Embryonic facial prominence (tissue), 1 donor: Measurements from ENCODE around the gene TRIOBP.

ENCODE experiments used
- DNase-seq: peaks from one replicate; pipeline ENCODE4 v3.0.0-alpha.2; 2016; ENCODE audit errors: extremely low spot score

Gene TRIOBP

GRCh38 chr22:37750596-37751162, 53.8 kb downstream of the TRIOBP start:
- DNase-seq = no peak

- no peak for DNase-seq
Observed at GRCh38 chr22:37751449-37752188, 54.8 kb downstream of the TRIOBP start.

- no peak for DNase-seq
Observed at GRCh38 chr22:37752189-37753087, 55.6 kb downstream of the TRIOBP start.

DNA sequence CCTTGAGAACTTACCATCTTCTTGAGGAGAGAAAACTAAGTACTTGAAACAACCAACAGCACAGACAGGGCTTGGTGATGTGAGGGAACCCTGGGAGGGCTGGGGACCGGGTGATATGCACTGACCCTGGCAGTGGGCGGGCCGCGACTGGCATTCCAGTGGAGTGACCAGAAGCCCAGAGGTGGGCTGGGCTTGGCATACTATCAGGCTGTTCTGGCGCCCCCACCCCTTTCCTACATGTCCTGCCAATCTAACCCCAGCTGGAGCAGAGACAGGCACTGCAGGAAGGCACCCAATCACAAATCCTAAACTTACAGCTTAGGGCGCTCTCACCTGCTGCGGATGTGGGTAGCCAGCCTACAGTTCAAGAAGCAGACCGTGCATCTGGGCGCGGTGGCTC, 56.9 kb downstream of the TRIOBP start:
- DNase-seq = no peak

DNA sequence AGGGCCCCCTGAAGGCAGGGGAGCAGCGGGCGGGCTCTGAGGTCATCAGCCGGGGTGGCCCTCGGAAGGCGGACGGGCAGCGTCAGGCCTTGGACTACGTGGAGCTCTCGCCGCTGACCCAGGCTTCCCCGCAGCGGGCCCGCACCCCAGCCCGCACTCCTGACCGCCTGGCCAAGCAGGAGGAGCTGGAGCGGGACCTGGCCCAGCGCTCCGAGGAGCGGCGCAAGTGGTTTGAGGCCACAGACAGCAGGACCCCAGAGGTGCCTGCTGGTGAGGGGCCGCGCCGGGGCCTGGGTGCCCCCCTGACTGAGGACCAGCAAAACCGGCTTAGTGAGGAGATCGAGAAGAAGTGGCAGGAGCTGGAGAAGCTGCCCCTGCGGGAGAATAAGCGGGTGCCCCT, 60.8 kb downstream of the TRIOBP start:
- DNase-seq = no peak

DNA sequence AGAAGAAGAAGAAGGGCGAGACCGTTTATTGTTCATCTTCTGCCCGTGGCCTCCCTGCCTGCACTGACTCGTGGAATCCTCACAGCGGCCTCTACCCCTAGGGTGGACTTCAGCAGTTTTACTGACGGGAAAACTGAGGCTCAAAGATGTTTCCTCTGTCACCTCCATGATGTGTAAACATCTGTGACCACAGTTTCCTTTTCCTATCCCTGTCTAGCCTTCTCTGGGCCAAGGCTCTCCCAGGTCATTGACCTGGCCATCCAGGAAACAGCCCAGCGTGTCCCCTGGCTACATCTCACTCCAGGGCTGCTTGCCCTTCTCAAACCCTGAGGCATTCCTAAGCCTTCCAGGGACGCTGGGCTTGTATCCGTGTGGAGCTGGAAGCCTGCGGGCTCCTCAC, 61.8 kb downstream of the TRIOBP start:
- DNase-seq = no peak

GRCh38 chr22:37759281-37759680, 62.4 kb downstream of the TRIOBP start:
- DNase-seq = no peak

DNA sequence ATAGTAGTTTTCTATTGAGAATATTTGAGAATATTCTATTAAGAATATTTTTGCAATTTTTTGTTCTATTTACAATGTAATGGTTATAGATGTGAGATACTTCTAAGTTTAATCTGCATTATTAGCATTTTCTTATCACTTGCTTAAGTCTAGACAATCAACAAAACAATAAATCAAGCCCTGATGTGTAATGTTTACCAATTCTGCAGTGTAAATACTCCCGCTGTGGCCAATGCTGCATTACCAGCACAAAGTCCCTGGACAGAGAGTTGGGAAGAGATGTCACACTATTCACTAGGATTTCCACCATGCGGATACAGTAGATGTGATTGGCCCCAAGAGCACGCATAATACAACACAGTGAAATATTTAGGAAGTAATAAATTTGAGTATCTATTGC, 63.3 kb downstream of the TRIOBP start:
- no peak for DNase-seq

GRCh38 chr22:37762389-37762836, 65.6 kb downstream of the TRIOBP start:
- DNase-seq = no peak

GRCh38 chr22:37763012-37763411, 66.2 kb downstream of the TRIOBP start:
- no peak for DNase-seq

- DNase-seq = no peak
Observed at GRCh38 chr22:37763652-37764051, 66.8 kb downstream of the TRIOBP start.

DNA sequence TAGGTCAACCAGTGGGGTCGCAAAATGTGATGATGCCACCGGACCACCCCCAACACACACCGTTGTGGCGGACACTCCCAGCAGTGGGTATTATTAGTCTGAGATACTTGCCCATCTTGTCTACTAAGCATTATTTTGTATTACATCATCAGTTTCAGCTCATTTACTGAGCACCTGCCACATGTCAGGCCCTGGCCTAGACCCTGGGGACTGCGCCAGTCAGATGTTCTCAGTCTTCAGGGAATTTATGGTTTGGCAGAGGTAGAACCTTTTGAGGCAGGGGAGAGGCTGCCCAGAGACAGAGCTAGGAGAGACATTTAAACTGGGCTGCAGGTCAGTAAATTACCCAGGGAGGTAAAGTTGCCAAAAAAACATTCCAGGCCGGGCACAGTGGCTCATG, 67.8 kb downstream of the TRIOBP start:
- DNase-seq = no peak

DNA sequence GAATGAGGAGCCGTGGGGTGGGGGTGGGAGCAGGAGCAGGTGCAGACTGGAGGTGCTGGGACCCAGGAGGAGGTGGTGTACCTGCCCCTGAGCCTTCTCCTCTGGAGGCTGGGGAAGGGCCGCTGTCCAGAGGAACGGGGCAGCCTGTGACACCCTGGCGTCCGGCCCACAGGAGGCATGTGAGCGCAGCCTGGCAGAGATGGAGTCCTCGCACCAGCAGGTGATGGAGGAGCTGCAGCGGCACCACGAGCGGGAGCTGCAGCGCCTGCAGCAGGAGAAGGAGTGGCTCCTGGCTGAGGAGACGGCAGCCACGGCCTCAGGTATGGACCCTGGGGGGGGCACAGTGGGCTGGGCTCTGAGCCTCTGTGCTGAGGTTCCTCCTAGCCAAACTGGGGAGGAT, 68.7 kb downstream of the TRIOBP start:
- DNase-seq = no peak

DNA sequence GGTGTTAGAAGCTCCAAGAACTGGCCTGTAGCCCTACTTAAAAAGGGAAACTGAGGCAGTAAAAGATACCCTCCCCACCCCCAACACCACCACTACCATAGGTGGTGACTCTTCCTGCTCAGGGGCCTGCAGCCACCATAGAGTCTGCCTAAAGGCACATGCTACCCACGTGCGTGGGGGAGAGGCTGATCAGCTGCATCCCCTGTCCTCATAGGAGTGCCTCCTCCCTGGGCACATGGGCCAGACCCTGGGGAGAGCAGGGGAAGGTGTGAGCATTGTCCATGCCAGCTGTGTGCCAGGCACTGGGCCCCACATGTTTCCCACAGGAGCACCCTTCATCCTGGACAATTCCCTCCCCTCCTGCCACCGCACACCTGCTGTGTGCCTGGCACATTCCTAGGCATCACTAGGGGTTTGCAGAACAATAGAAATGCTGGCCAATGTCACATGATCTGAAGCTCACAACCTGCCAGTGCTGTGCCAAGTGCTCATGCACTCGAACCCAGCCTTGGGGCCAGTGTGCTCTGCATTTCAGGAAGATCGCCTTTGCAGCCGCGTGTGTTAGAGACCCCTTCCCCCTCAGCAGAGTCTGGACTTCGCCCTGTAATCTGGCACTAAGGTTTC, 69.2 kb downstream of the TRIOBP start:
- no peak for DNase-seq

- no peak for DNase-seq
Observed at GRCh38 chr22:37768273-37768672, 71.4 kb downstream of the TRIOBP start.

- no peak for DNase-seq
Observed at GRCh38 chr22:37769056-37769455, 72.2 kb downstream of the TRIOBP start.

GRCh38 chr22:37771081-37771480, 74.2 kb downstream of the TRIOBP start:
- DNase-seq = no peak

DNA sequence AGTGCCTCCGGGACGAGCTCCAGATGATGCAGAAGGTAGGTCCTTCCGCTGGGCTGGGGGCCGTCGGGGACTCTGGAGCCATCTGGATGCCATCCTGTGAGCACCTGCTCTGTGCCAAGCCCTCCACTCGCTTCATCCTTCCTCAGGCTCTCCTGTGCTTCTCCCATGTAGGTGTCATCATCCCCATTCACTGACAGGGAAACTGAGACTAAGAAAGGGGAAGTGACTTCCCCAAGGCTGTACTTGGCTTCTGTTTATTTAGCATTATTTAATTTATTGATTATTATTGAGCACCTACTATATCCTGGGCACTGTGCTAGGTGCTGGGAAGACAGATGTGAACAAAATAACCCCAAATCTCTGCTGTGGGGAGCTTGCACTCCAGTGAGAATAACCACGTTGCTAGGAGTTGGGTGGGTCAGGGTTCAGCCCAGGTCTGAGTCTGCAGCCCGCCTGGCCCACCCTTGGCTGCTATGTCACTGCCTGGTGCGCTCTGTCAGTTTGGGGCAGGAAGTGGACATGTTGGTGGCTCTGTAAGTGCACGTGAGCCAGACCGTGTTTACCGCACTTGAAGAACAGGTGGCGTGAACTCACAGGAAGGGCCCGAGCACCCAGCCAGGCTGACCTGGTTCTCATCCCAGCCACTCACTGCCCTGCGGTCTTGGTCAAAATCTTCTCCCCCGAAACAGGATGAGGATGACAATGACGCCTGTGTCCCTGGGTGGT, 75.0 kb downstream of the TRIOBP start:
- no peak for DNase-seq

DNA sequence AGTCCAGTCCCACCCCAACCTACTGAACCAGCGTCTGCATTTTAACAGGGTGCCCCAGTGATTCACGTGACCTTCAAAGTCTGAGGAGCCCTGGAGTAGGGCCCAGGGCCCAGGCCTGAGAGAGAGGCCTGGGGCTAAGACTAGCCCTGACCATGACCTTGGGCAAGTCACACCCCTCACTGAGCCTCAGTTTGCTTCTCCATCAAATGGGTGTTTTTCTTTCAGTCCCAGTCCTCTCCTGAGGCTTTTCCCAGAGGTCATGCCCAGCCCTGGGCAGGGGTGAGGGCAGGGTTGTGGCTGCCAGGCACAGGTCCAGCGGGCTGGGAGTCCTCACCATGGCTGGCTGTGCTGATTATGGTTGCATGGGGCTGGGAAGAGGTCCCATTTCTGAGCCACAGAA, 77.9 kb downstream of the TRIOBP start:
- no peak for DNase-seq

DNA sequence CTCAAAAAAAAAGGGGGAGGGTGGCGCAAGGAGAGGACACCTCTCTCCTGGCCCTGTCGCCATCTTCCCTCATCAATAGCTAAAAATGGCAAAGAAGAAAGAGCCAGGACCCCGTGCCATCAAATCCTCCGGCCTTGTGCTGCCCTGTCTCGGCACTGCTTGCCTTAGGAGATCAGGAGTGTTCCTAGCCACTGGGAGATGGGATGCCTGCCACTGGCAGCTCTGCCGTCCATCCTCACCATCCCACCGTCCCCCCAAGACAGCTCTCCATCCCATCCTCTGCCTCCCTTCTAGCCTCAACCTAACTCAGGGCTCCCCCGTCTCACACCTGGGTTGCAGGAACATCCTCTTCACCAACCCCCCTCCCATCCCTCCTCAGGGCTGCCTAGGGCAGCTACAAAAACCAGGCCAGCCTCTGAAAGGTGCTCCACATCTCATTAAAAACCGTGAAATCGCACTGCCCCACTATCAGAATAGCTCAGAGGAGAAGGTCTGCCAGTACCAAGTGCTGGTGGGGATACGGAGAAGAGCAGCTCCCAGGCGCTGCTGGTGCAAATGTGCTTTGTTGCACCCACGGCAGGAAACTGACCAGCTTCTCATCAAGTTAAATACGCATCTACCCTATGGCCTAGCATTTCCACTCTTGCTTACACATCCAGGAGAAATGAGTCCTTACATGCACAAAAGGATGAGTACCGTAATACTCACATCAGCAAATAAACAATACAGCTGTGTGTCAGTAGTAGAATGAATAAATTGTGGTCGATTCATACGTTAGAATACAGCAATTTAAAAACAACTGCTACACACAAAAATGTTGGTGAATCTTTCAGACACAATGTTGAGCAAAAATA, 79.2 kb downstream of the TRIOBP start:
- no peak for DNase-seq

GRCh38 chr22:37776639-37777005, 79.8 kb downstream of the TRIOBP start:
- no peak for DNase-seq
